SKM-1 treated with dmso at 0.1 percent for 144 hours (cell line): ENCODE data around the gene ZNF783.
"Not testable (repeated sequence)": the region's sequence is repeated elsewhere in the genome, so short reads cannot be mapped to it uniquely, and the experiment has no call there.

Experiments used
- DNase-seq: peaks from one replicate; lab custom pipeline; 2025; ENCODE audit not compliant: unreplicated experiment; lab: John Stamatoyannopoulos, UW

Gene ZNF783

GRCh38 chr7:149329265-149329664 is 67.3 kb downstream of the ZNF783 start:
- no peak for DNase-seq

- no peak for DNase-seq
These were observed 67.9 kb downstream of the ZNF783 start for GRCh38 chr7:149329766-149330334.

- DNase-seq: no peak
These were observed 69.0 kb downstream of the ZNF783 start for GRCh38 chr7:149330914-149331567.

DNA sequence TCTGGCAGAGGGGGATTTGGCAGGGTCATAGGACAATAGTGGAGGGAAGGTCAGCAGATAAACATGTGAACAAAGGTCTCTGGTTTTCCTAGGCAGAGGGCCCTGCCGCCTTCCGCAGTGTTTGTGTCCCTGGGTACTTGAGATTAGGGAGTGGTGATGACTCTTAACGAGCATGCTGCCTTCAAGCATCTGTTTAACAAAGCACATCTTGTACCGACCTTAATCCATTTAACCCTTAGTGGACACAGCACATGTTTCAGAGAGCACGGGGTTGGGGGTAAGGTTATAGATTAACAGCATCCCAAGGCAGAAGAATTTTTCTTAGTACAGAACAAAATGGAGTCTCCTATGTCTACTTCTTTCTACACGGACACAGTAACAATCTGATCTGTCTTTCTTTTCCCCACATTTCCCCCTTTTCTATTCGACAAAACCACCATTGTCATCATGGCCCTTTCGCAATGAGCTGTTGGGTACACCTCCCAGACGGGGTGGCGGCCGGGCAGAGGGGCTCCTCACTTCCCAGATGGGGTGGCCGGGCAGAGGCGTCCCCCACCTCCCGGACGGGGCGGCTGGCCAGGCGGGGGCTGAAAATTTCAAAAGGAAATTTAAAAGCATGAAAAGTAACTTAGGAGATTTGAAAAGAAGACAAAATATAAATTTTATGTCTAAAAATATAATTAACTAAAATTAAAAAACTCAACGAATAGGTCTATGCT is 70.8 kb downstream of the ZNF783 start:
- DNase-seq: not testable (repeated sequence)

- no peak for DNase-seq
These were observed 71.3 kb downstream of the ZNF783 start for GRCh38 chr7:149333321-149333717.

- no peak for DNase-seq
These were observed 72.2 kb downstream of the ZNF783 start for GRCh38 chr7:149334219-149334618.
